GM19395 (cell line): ENCODE results near the gene ATL1.
A peak's percentile ranks its signal among the peaks of the same experiment; 100 is the strongest.
"Not testable (repeated sequence)": the region's sequence is repeated elsewhere in the genome, so short reads cannot be mapped to it uniquely, and the experiment has no call there.

Experiments used
- ATAC-seq: cut with Tn5 transposase; IDR thresholded peaks from one replicate; pipeline ENCODE4 v1.9.1; 2021; ENCODE audit warnings: mild to moderate bottlenecking, moderate library complexity; ENCODE audit not compliant: unreplicated experiment

The ATL1 gene

DNA sequence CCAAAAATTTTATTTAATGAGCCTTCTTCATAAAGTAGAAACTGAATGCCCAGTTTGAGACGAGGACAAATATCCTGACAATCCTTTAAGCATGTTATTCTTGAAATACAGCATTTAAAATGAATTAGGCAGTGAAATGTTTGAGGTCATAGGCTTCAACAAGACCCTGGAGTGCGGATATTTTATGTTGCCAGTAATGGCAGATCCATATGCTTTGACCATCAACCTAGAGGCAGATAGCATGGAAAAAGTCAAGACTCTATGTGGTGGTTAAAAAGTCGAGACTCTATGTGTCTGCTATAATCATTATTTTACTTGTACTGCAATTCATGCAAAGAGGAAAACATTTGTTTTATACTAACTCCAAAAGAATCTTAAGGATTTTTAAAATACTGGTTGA, 25.5 kb upstream of the ATL1 start:
- ATAC-seq = no peak

GRCh38 chr14:50534997-50535396, 24.9 kb upstream of the ATL1 start:
- ATAC-seq = no peak

GRCh38 chr14:50538034-50538433, 21.9 kb upstream of the ATL1 start:
- not testable (repeated sequence) for ATAC-seq

GRCh38 chr14:50539051-50539450, 20.9 kb upstream of the ATL1 start:
- no peak for ATAC-seq

GRCh38 chr14:50541159-50541567, 18.8 kb upstream of the ATL1 start:
- no peak for ATAC-seq

GRCh38 chr14:50542941-50543418, 17.0 kb upstream of the ATL1 start:
- peak; percentile 78 for ATAC-seq

GRCh38 chr14:50544911-50545310, 15.0 kb upstream of the ATL1 start:
- ATAC-seq = no peak

DNA sequence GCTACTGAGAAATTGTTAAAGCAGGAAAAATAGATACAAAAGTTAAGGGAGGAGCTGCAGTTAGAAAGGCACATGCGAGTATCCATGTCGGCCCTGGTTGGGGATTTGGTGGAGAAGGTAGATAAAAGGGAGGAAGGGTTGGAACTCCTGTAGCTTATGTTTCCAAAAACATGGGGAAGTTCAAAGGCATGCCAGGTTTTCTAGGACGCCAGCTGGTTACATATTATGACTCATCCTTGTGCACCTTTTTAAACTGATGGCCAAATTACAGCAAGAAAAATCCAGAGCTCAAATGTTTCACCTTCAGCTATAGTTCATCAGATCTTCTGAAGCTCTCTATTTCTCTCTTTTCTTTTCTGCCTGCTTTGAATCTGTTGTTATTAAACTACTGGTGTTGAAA, 14.3 kb upstream of the ATL1 start:
- no peak for ATAC-seq

DNA sequence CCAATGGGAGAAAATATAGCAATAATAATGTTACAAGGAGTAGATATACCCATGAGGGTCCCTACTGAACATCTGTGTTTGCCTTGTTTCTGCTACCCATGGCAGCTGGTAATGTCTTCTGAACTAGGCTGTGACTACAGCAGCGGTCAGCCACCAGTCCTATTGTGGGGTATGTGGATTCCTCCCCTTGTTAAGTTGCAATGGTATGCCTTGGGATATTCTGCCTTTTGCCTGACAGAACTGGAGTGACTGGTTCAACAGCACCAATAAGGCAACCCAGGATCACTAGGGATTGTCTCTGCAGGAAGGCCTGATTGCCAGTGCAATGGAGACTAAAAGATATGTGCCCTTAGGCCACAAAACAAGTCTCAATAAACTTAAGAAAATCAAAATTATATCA, 9.7 kb upstream of the ATL1 start:
- ATAC-seq = no peak

- no peak for ATAC-seq
These were observed 8.1 kb upstream of the ATL1 start for GRCh38 chr14:50551877-50552276.

DNA sequence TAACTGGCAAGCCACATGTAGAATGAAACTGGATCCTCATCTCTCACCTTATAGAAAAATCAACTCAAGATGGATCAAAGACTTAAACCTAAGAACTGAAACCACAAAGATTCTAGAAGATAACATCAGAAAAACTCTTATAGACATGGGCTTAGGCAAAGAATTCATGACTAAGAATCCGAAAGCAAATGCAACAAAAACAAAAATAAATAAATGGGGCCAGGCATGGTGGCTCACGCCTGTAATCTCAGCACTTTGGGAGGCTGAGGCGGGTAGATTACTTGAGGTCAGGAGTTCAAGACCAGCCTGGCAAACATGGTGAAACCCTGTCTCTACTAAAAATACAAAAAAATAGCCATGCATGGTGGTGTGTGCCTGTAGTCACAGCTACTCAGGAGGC, 7.1 kb upstream of the ATL1 start:
- not testable (repeated sequence) for ATAC-seq

- ATAC-seq = no peak
These were observed 963 bp downstream of the ATL1 start for GRCh38 chr14:50560931-50561285.

DNA sequence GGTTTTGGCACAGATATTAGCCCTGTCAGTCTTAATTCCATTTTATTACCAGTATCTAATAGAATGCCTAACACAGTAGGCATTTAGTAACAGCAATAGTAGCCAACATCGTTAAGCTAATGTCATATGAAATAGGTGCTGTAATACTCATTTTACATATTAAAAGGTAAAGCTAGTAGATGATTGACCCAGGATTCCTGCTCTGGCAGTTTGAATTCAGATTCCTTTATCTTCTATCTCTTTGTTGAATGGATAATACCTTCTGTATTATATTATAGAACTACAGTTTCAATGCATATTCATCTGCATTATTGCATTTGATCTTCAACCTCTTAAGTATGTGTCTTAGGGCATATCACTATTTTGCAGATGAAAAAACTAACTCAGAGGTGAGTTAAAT, 2.9 kb downstream of the ATL1 start:
- no peak for ATAC-seq

DNA sequence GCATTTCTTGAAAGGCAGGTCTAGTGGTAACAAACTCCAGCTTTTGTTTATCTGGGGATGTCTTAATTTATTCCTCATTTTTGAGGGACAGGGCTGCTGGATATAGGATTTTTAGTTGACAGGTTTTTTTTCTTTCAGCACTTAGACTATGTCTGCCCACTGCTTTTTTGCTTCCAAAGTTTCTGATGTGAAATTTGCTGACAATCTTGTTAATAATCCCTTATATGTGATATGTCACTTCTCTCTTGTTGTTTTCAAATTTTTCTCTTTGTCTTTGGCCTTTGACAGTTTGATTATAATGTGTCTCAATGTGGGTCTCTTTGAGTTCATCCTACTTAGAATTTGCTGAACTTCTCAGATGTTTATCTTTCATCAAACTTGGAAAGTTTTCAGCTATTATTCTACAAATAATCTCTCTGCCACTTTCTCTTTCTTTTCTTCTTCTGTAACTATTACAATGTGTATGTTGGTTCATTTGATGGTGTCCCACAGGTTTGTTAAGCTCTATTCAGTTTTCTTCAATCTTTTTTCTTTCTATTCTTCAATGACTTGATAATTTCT, 9.8 kb downstream of the ATL1 start:
- no peak for ATAC-seq

GRCh38 chr14:50573862-50574261, 13.9 kb downstream of the ATL1 start:
- no peak for ATAC-seq

GRCh38 chr14:50575769-50576168, 15.8 kb downstream of the ATL1 start:
- no peak for ATAC-seq

GRCh38 chr14:50577982-50578381, 18.0 kb downstream of the ATL1 start:
- ATAC-seq = no peak

DNA sequence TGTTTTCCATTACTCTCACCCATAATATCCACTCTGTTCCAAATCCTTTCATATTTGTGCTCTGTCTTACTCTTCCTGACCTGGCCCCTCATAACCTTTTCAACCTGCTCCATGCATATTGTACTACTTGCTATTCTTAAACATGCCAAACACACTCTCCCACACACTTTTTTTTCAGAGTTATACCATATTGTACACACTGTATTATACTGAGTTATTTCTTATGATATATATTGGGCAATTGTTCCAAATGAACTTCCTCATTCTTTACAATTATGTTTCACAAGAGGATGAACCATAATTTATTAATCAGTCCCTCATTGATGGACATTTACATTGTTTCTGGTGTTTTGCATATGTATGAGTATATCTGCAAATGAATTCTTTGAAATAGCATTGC, 18.5 kb downstream of the ATL1 start:
- no peak for ATAC-seq

- no peak for ATAC-seq
These were observed 30.5 kb downstream of the ATL1 start for GRCh38 chr14:50590464-50590863.

DNA sequence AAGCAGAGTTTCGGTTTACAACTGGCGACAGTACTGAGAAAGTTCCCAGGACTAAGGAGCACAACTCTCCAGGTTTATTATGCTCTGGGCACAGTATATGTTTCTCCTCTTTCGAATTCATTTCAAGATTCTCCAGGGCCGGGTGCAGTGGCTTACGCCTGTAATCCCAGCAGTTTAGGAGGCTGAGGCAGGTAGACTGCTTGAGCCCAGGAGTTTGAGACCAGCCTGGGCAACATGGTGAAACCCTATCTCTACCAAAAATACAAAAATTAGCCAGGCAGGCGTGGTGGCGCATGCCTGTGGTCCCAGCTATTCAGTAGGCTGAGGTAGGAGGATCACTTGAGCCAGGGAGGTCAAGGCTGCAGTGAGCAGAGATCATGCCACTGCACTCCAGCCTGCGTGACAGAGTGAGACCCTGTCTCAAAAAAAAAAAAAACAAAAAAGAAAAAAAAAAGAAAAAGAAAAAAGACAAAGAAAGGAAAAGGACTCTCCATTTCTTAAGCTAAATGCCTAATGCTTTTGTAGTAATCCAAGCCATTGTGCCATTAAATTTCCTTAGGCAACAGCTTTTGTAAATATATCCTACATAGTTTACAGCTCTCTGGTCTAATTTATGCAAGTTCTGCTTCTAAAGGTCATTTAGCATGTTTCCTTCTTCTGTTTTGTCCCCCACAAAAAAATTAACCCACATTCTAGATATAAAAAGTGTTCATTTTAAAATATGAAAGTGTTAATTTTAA, 34.8 kb downstream of the ATL1 start:
- no peak for ATAC-seq

DNA sequence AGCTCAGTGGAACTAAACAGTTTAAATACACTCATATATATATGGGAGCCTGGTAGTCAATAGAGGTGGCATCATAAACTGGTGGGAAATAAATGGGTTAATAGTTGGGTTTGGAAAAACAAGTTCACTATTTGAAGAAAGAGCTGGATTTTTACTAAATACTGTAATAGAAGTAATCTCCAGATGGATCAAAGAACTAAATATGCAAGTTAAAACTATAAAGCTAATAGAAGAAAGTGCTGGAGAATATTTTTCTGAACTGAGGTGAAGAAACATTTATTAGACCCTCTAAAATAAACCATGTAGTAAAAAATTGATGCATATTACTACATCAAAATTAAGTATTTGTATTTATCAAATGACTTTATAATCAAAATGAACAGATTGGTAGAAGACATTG, 38.8 kb downstream of the ATL1 start:
- ATAC-seq = no peak

DNA sequence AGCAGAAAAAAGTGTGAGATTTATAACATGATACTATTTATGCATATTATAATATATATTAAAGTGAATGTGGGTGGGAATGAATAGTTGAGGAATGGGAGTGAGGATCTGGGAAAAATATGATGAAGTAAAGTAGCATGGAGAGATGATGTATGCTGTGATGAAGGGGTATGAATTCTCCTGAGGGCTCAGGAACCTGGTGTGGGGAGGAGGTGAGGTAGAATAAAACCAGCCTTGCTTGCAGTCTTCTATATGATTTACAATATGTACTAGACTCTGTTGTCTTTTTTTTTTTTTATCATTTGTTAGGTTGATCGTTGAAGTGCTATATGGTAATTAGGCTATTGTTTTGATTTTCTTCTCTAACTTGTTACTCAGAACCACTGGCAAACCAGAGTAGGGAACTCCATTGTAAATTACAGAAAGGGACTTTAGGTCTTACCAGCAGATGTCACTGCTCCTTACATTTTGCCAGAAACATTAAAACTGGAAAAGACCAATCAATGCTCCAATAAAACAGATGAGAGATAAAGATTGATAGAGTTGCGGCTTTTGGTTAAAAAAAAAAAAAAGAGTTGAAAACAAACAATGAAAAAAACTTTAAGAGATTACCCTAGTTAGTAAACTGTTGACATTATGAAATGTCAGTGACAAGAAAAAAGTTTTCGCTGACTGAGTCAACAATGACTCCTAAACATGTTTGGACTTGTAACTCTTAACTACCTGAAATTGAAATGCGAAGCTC, 39.9 kb downstream of the ATL1 start:
- ATAC-seq = no peak
